Testis (tissue), 2 donors: Measurements from ENCODE around the gene IQGAP1.

Experiments used
- POLR2A ChIP-seq: fragments of 450-650 bp; IDR thresholded peaks from one replicate; pipeline ENCODE4 v1.6.1; 2017; ENCODE audit warnings: antibody characterized with exemption, mild to moderate bottlenecking, moderate library complexity
- TF ChIP-seq, protein P1 (sequence below), 3 experiments: fragments of 450-650 bp in 2 of 3; fragments of 200-600 bp in 1 of 3; sonication (generic) in 1 of 3; IDR thresholded peaks; one replicate each; pipeline ENCODE4 v1.5.1; 2016 to 2019; ENCODE audit warnings: antibody characterized with exemption in 3 of 3, mild to moderate bottlenecking in 2 of 3, moderate library complexity in 1 of 3

GRCh38 chr15:90500171-90500570 lies 112.1 kb downstream of the IQGAP1 start:
- TF ChIP-seq, protein P1, sequence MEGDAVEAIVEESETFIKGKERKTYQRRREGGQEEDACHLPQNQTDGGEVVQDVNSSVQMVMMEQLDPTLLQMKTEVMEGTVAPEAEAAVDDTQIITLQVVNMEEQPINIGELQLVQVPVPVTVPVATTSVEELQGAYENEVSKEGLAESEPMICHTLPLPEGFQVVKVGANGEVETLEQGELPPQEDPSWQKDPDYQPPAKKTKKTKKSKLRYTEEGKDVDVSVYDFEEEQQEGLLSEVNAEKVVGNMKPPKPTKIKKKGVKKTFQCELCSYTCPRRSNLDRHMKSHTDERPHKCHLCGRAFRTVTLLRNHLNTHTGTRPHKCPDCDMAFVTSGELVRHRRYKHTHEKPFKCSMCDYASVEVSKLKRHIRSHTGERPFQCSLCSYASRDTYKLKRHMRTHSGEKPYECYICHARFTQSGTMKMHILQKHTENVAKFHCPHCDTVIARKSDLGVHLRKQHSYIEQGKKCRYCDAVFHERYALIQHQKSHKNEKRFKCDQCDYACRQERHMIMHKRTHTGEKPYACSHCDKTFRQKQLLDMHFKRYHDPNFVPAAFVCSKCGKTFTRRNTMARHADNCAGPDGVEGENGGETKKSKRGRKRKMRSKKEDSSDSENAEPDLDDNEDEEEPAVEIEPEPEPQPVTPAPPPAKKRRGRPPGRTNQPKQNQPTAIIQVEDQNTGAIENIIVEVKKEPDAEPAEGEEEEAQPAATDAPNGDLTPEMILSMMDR (IDR thresholded peaks at IDR 0.05), result no peak
- TF ChIP-seq POLR2A, result no peak
